Neural cell (in vitro differentiated cells): ENCODE results near the gene UNKL.

Experiments used
- EP300 ChIP-seq: fragments of 450-650 bp; conservative IDR thresholded peaks from 2 replicates; pipeline ENCODE4 v1.6.1; 2014; ENCODE audit warnings: antibody characterized with exemption, mild to moderate bottlenecking, moderate library complexity; ENCODE audit not compliant: poor library complexity, severe bottlenecking
- EZH2 ChIP-seq: fragments of 200-600, 300-800 bp; shearing (Covaris generic), sonication (generic); IDR thresholded peaks from 2 replicates; pipeline ENCODE4 v1.6.1; 2014; ENCODE audit warnings: antibody characterized with exemption, low read length, borderline replicate concordance, mild to moderate bottlenecking; ENCODE audit not compliant: insufficient read depth, poor library complexity, severe bottlenecking
- RAD21 ChIP-seq: fragments of 450-650 bp; conservative IDR thresholded peaks from 2 replicates; pipeline ENCODE4 v1.6.1; 2014; ENCODE audit warnings: antibody characterized with exemption, mild to moderate bottlenecking, moderate library complexity
- TF ChIP-seq, protein P1 (sequence below): fragments of 450-650 bp; IDR thresholded peaks from 2 replicates; pipeline ENCODE4 v1.5.1; 2014; ENCODE audit warnings: antibody characterized with exemption, mild to moderate bottlenecking, moderate library complexity; ENCODE audit not compliant: poor library complexity, severe bottlenecking
- TF ChIP-seq, protein P2 (sequence below): IDR thresholded peaks from 2 replicates; pipeline ENCODE4 v1.6.1; 2012; ENCODE audit warnings: borderline replicate concordance

DNA sequence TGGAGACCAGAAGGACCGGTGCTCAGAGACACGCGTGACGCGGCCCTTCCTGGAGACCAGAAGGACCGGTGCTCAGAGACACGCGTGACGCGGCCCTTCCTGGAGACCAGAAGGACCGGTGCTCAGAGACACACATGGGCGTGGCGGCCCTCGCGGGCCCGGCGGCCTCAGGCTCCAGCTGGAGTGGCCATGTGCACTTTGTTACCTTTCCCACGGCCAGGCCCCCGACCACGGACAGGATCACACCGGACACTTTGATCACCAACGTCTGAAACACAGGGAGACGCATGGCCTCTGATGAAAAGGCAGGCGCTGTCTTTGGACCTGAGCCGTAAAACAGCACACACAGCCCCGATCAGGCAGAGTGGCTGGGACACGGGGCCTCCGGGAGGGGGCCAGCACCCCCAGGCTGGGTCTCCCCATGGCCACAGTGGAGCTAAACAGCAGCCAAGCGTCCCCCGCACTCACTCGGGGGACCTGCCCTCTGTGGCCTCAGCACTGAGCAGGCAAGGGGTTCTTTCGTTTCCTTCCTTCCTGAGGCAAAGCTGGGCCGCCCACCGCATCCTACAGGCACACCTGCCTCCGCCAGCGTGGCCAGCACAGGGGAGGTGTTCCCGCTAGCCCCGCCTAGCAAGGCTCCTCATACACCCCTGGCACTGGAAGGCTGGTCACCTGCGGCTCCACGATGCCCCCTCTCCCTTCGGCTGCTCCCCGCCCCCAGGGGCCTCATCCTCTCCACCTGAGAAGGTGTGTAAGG, 43.2 kb upstream of the UNKL start:
- TF ChIP-seq, protein P1, sequence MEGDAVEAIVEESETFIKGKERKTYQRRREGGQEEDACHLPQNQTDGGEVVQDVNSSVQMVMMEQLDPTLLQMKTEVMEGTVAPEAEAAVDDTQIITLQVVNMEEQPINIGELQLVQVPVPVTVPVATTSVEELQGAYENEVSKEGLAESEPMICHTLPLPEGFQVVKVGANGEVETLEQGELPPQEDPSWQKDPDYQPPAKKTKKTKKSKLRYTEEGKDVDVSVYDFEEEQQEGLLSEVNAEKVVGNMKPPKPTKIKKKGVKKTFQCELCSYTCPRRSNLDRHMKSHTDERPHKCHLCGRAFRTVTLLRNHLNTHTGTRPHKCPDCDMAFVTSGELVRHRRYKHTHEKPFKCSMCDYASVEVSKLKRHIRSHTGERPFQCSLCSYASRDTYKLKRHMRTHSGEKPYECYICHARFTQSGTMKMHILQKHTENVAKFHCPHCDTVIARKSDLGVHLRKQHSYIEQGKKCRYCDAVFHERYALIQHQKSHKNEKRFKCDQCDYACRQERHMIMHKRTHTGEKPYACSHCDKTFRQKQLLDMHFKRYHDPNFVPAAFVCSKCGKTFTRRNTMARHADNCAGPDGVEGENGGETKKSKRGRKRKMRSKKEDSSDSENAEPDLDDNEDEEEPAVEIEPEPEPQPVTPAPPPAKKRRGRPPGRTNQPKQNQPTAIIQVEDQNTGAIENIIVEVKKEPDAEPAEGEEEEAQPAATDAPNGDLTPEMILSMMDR = no peak
- TF ChIP-seq EZH2 = no peak
- TF ChIP-seq, protein P2, sequence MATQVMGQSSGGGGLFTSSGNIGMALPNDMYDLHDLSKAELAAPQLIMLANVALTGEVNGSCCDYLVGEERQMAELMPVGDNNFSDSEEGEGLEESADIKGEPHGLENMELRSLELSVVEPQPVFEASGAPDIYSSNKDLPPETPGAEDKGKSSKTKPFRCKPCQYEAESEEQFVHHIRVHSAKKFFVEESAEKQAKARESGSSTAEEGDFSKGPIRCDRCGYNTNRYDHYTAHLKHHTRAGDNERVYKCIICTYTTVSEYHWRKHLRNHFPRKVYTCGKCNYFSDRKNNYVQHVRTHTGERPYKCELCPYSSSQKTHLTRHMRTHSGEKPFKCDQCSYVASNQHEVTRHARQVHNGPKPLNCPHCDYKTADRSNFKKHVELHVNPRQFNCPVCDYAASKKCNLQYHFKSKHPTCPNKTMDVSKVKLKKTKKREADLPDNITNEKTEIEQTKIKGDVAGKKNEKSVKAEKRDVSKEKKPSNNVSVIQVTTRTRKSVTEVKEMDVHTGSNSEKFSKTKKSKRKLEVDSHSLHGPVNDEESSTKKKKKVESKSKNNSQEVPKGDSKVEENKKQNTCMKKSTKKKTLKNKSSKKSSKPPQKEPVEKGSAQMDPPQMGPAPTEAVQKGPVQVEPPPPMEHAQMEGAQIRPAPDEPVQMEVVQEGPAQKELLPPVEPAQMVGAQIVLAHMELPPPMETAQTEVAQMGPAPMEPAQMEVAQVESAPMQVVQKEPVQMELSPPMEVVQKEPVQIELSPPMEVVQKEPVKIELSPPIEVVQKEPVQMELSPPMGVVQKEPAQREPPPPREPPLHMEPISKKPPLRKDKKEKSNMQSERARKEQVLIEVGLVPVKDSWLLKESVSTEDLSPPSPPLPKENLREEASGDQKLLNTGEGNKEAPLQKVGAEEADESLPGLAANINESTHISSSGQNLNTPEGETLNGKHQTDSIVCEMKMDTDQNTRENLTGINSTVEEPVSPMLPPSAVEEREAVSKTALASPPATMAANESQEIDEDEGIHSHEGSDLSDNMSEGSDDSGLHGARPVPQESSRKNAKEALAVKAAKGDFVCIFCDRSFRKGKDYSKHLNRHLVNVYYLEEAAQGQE = no peak
- no peak for TF ChIP-seq EP300
- no peak for TF ChIP-seq RAD21
